Right lobe of liver (tissue), 4 donors: ENCODE data around the gene CTDP1.

Source experiments
- POLR2A ChIP-seq: fragments of 450-650 bp; IDR thresholded peaks from one replicate; pipeline ENCODE4 v1.6.1; 2017; ENCODE audit warnings: antibody characterized with exemption, mild to moderate bottlenecking
- TF ChIP-seq, protein P1 (sequence below), 4 donors: fragments of 200-600 bp in 3 of 4; fragments of 450-650 bp in 1 of 4; IDR thresholded peaks; one replicate each; pipeline versions ENCODE4 v1.5.1 to v1.8.0; 2016 to 2022; ENCODE audit warnings: antibody characterized with exemption in 4 of 4, mild to moderate bottlenecking in 2 of 4
- donor health status: DM: no; HTN: no; CAD: no.
- donor health status: DM: no; HTN: no; CAD: no.
- donor health status: DM: no; HTN: yes; CAD: no.

DNA sequence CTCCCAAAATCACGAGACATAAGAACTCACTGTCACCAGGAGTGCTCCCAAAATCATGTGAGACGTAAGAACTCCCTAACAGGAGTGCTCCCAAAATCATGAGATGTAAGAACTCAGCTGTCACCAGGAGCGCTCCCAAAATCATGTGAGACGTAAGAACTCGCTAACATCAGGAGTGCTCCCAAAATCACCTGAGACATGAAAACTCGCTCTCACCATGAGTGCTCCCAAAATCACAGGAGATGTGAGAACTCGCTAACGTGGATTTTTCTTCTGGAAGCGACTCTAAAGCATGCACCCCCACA lies 53.1 kb downstream of the CTDP1 start:
- TF ChIP-seq, protein P1, sequence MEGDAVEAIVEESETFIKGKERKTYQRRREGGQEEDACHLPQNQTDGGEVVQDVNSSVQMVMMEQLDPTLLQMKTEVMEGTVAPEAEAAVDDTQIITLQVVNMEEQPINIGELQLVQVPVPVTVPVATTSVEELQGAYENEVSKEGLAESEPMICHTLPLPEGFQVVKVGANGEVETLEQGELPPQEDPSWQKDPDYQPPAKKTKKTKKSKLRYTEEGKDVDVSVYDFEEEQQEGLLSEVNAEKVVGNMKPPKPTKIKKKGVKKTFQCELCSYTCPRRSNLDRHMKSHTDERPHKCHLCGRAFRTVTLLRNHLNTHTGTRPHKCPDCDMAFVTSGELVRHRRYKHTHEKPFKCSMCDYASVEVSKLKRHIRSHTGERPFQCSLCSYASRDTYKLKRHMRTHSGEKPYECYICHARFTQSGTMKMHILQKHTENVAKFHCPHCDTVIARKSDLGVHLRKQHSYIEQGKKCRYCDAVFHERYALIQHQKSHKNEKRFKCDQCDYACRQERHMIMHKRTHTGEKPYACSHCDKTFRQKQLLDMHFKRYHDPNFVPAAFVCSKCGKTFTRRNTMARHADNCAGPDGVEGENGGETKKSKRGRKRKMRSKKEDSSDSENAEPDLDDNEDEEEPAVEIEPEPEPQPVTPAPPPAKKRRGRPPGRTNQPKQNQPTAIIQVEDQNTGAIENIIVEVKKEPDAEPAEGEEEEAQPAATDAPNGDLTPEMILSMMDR (IDR thresholded peaks at IDR 0.05), result no peak
- TF ChIP-seq POLR2A, result no peak
